ENCODE results near the gene ZIC1.
A peak's percentile ranks its signal among the peaks of the same experiment; 100 is the strongest.

The ZIC1 gene

GRCh38 chr3:147407114-147407497 lies 2.1 kb upstream of the ZIC1 start:
- H3K9me3 Mint-ChIP-seq: peaks cover 22% of the 10 kb centered on the region
- H3K4me3 Mint-ChIP-seq: no peak overlapping the region
- peaks cover 22% of the 10 kb centered on the region for H3K4me1 Mint-ChIP-seq
- no peak overlapping the region for H3K27ac Mint-ChIP-seq
- peaks cover 81% of the 10 kb centered on the region for H3K27me3 Mint-ChIP-seq
- DNase-seq: no peak
- H3K36me3 Mint-ChIP-seq (ENCODE audit: low read depth): peaks cover 23% of the 10 kb centered on the region
- ATAC-seq: no peak

GRCh38 chr3:147407498-147408187 lies 1.5 kb upstream of the ZIC1 start:
- no peak overlapping the region for H3K4me3 Mint-ChIP-seq
- H3K27ac Mint-ChIP-seq: no peak overlapping the region

GRCh38 chr3:147408188-147409100 lies 721 bp upstream of the ZIC1 start:
- H3K27ac Mint-ChIP-seq: no peak overlapping the region

More at GRCh38 chr3:147407498-147408187, 1.5 kb upstream of the ZIC1 start:
- Mint-ChIP-seq H3K4me1 (peaks cover 26% of the 10 kb centered on the region), H3K27me3 (peaks cover 81% of the 10 kb centered on the region), H3K36me3 (ENCODE audit: low read depth) (peaks cover 23% of the 10 kb centered on the region), H3K9me3 (peaks cover 22% of the 10 kb centered on the region)
- DNase-seq: no peak
- ATAC-seq: no peak

GRCh38 chr3:147410116-147410525 lies 956 bp downstream of the ZIC1 start:
- DNase-seq (no peak), ATAC-seq (no peak)
- peaks cover 31% of the 10 kb centered on the region for H3K36me3 Mint-ChIP-seq (ENCODE audit: low read depth)
- H3K4me3 Mint-ChIP-seq: no peak overlapping the region
- H3K4me1 Mint-ChIP-seq: peaks cover 32% of the 10 kb centered on the region
- H3K27ac Mint-ChIP-seq: no peak overlapping the region
- H3K27me3 Mint-ChIP-seq: peaks cover 82% of the 10 kb centered on the region
- H3K9me3 Mint-ChIP-seq: peaks cover 22% of the 10 kb centered on the region

More at GRCh38 chr3:147408188-147409100, 721 bp upstream of the ZIC1 start:
- peaks cover 83% of the 10 kb centered on the region for H3K27me3 Mint-ChIP-seq
- peak overlapping the region; percentile 29 for H3K4me3 Mint-ChIP-seq
- peaks cover 30% of the 10 kb centered on the region for H3K4me1 Mint-ChIP-seq
- DNase-seq: no peak
- no peak for ATAC-seq
- peaks cover 22% of the 10 kb centered on the region for H3K9me3 Mint-ChIP-seq
- peaks cover 26% of the 10 kb centered on the region for H3K36me3 Mint-ChIP-seq (ENCODE audit: low read depth)

- Mint-ChIP-seq H3K36me3 (ENCODE audit: low read depth) (peaks cover 31% of the 10 kb centered on the region), H3K27ac (peak overlapping the region; percentile 79), H3K9me3 (peaks cover 22% of the 10 kb centered on the region), H3K27me3 (peaks cover 81% of the 10 kb centered on the region), H3K4me3 (peak overlapping the region; percentile 49), H3K4me1 (peaks cover 32% of the 10 kb centered on the region)
- no peak for ATAC-seq
- DNase-seq: no peak
Measured at GRCh38 chr3:147410526-147411237, 1.5 kb downstream of the ZIC1 start.

GRCh38 chr3:147411238-147411814 lies 2.2 kb downstream of the ZIC1 start:
- Mint-ChIP-seq H3K36me3 (ENCODE audit: low read depth) (peaks cover 31% of the 10 kb centered on the region), H3K4me3 (peak overlapping the region; percentile 49), H3K27ac (peak overlapping the region; percentile 79), H3K9me3 (peaks cover 25% of the 10 kb centered on the region), H3K4me1 (peaks cover 32% of the 10 kb centered on the region), H3K27me3 (peaks cover 85% of the 10 kb centered on the region)
- no peak for DNase-seq
- ATAC-seq: no peak

GRCh38 chr3:147411815-147412241 lies 2.7 kb downstream of the ZIC1 start:
- Mint-ChIP-seq H3K9me3 (peaks cover 22% of the 10 kb centered on the region), H3K27ac (no peak overlapping the region)
- no peak for ATAC-seq

GRCh38 chr3:147412261-147412916 lies 3.2 kb downstream of the ZIC1 start:
- H3K4me3 Mint-ChIP-seq: no peak overlapping the region
- peaks cover 22% of the 10 kb centered on the region for H3K9me3 Mint-ChIP-seq
- H3K36me3 Mint-ChIP-seq (ENCODE audit: low read depth): peaks cover 25% of the 10 kb centered on the region
- DNase-seq: no peak
- H3K27me3 Mint-ChIP-seq: peaks cover 84% of the 10 kb centered on the region
- peaks cover 32% of the 10 kb centered on the region for H3K4me1 Mint-ChIP-seq
- no peak overlapping the region for H3K27ac Mint-ChIP-seq
- no peak for ATAC-seq

More at GRCh38 chr3:147411815-147412241, 2.7 kb downstream of the ZIC1 start:
- peaks cover 85% of the 10 kb centered on the region for H3K27me3 Mint-ChIP-seq
- H3K4me3 Mint-ChIP-seq: peak overlapping the region; percentile 49
- DNase-seq: no peak
- peaks cover 32% of the 10 kb centered on the region for H3K4me1 Mint-ChIP-seq
- H3K36me3 Mint-ChIP-seq (ENCODE audit: low read depth): peaks cover 28% of the 10 kb centered on the region

- peak overlapping the region; percentile 62 for H3K4me3 Mint-ChIP-seq
- peaks cover 84% of the 10 kb centered on the region for H3K27me3 Mint-ChIP-seq
- DNase-seq (no peak), ATAC-seq (no peak)
- H3K9me3 Mint-ChIP-seq: peaks cover 22% of the 10 kb centered on the region
- H3K36me3 Mint-ChIP-seq (ENCODE audit: low read depth): peaks cover 24% of the 10 kb centered on the region
- H3K4me1 Mint-ChIP-seq: peaks cover 32% of the 10 kb centered on the region
- peak overlapping the region; percentile 65 for H3K27ac Mint-ChIP-seq
Measured at GRCh38 chr3:147412917-147413685, 3.9 kb downstream of the ZIC1 start.

GRCh38 chr3:147413686-147414389 lies 4.7 kb downstream of the ZIC1 start:
- H3K27me3 Mint-ChIP-seq: peaks cover 84% of the 10 kb centered on the region
- ATAC-seq: no peak
- peaks cover 22% of the 10 kb centered on the region for H3K9me3 Mint-ChIP-seq
- H3K4me3 Mint-ChIP-seq: peak overlapping the region; percentile 62
- H3K4me1 Mint-ChIP-seq: peaks cover 29% of the 10 kb centered on the region
- H3K36me3 Mint-ChIP-seq (ENCODE audit: low read depth): peaks cover 24% of the 10 kb centered on the region
- DNase-seq: no peak
- peak overlapping the region; percentile 65 for H3K27ac Mint-ChIP-seq

GRCh38 chr3:147414390-147415138 lies 5.4 kb downstream of the ZIC1 start:
- H3K4me3 Mint-ChIP-seq: no peak overlapping the region
- peaks cover 25% of the 10 kb centered on the region for H3K4me1 Mint-ChIP-seq
- peaks cover 79% of the 10 kb centered on the region for H3K27me3 Mint-ChIP-seq
- ATAC-seq (no peak), DNase-seq (no peak)
- peaks cover 23% of the 10 kb centered on the region for H3K36me3 Mint-ChIP-seq (ENCODE audit: low read depth)
- H3K27ac Mint-ChIP-seq: no peak overlapping the region
- H3K9me3 Mint-ChIP-seq: peaks cover 22% of the 10 kb centered on the region

- peaks cover 86% of the 10 kb centered on the region for H3K27me3 Mint-ChIP-seq
- peaks cover 25% of the 10 kb centered on the region for H3K4me1 Mint-ChIP-seq
- DNase-seq (no peak), ATAC-seq (no peak)
- H3K36me3 Mint-ChIP-seq (ENCODE audit: low read depth): peaks cover 23% of the 10 kb centered on the region
- no peak overlapping the region for H3K4me3 Mint-ChIP-seq
- no peak overlapping the region for H3K27ac Mint-ChIP-seq
- peaks cover 22% of the 10 kb centered on the region for H3K9me3 Mint-ChIP-seq
Measured at GRCh38 chr3:147415286-147415685, 6.1 kb downstream of the ZIC1 start.
